Activated CD4-positive, alpha-beta T cell treated with anti-CD3 and anti-CD28 coated beads for 4 hours (primary cell): ENCODE measurements around the gene EEFSEC.

Experiments
- DNase-seq, 2 donors: peaks; one replicate each; pipeline ENCODE4 v3.0.0-alpha.2; 2020

EEFSEC gene

GRCh38 chr3:128356822-128357221 lies 203.5 kb downstream of the EEFSEC start:
- DNase-seq = no peak

GRCh38 chr3:128357538-128357937 lies 204.3 kb downstream of the EEFSEC start:
- no peak for DNase-seq

GRCh38 chr3:128358156-128358895 lies 205.0 kb downstream of the EEFSEC start:
- DNase-seq = no peak

GRCh38 chr3:128359060-128359664 lies 205.9 kb downstream of the EEFSEC start:
- DNase-seq = no peak

GRCh38 chr3:128359846-128360642 lies 206.8 kb downstream of the EEFSEC start:
- DNase-seq = no peak

- no peak for DNase-seq
These were observed 207.5 kb downstream of the EEFSEC start for GRCh38 chr3:128360705-128361271.

- DNase-seq = no peak
These were observed 209.0 kb downstream of the EEFSEC start for GRCh38 chr3:128362026-128362965.

GRCh38 chr3:128364291-128364690 lies 211.0 kb downstream of the EEFSEC start:
- DNase-seq = no peak

- DNase-seq = no peak
These were observed 211.6 kb downstream of the EEFSEC start for GRCh38 chr3:128364808-128365360.

GRCh38 chr3:128366136-128366535 lies 212.9 kb downstream of the EEFSEC start:
- DNase-seq = no peak

GRCh38 chr3:128366652-128367051 lies 213.4 kb downstream of the EEFSEC start:
- no peak for DNase-seq

GRCh38 chr3:128367221-128367620 lies 213.9 kb downstream of the EEFSEC start:
- DNase-seq = no peak

GRCh38 chr3:128367761-128368160 lies 214.5 kb downstream of the EEFSEC start:
- no peak for DNase-seq

GRCh38 chr3:128368626-128369025 lies 215.3 kb downstream of the EEFSEC start:
- no peak for DNase-seq

GRCh38 chr3:128369121-128369703 lies 215.9 kb downstream of the EEFSEC start:
- DNase-seq = no peak

- DNase-seq = no peak
These were observed 216.8 kb downstream of the EEFSEC start for GRCh38 chr3:128369881-128370642.

- DNase-seq = no peak
These were observed 219.0 kb downstream of the EEFSEC start for GRCh38 chr3:128372281-128372680.

- no peak for DNase-seq
These were observed 219.6 kb downstream of the EEFSEC start for GRCh38 chr3:128372707-128373533.

- no peak for DNase-seq
These were observed 221.6 kb downstream of the EEFSEC start for GRCh38 chr3:128374746-128375445.
